NB4 (cell line): ENCODE data around the gene SETD1B.

Experiments used
- MYC ChIP-seq: IDR thresholded peaks from 2 replicates; pipeline ENCODE4 v1.6.1; 2011; ENCODE audit warnings: low read depth, low read length
- POLR2A ChIP-seq: IDR thresholded peaks from 2 replicates; pipeline ENCODE4 v1.6.1; 2011; ENCODE audit warnings: mild to moderate bottlenecking; ENCODE audit not compliant: insufficient read length; ENCODE audit errors: extremely low read depth
- TF ChIP-seq, protein P1 (sequence below): IDR thresholded peaks from one replicate; pipeline ENCODE4 v1.5.1; 2012; ENCODE audit warnings: low read depth, low read length
- TF ChIP-seq, protein P2 (sequence below): IDR thresholded peaks from 2 replicates; pipeline ENCODE4 v1.6.1; 2011; ENCODE audit warnings: low read depth, low read length

DNA sequence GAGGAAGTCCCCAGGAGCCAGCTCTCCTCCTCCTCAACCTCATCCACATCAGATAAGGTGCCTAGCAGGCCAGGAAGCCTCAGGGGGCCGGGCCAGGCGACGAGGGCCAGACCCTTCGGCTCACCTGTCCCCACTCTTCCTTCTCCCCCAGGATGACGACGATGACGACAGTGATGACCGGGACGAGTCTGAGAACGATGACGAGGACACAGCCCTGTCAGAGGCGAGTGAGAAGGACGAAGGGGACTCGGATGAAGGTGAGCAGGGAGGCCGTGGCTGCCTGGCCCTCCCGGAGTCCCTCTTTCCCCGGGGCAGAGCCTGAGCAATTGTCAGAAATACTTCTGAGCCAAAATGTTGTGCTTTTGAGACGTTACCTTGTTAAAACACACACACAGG is 13.8 kb downstream of the SETD1B start:
- TF ChIP-seq, protein P1, sequence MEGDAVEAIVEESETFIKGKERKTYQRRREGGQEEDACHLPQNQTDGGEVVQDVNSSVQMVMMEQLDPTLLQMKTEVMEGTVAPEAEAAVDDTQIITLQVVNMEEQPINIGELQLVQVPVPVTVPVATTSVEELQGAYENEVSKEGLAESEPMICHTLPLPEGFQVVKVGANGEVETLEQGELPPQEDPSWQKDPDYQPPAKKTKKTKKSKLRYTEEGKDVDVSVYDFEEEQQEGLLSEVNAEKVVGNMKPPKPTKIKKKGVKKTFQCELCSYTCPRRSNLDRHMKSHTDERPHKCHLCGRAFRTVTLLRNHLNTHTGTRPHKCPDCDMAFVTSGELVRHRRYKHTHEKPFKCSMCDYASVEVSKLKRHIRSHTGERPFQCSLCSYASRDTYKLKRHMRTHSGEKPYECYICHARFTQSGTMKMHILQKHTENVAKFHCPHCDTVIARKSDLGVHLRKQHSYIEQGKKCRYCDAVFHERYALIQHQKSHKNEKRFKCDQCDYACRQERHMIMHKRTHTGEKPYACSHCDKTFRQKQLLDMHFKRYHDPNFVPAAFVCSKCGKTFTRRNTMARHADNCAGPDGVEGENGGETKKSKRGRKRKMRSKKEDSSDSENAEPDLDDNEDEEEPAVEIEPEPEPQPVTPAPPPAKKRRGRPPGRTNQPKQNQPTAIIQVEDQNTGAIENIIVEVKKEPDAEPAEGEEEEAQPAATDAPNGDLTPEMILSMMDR = no peak
- TF ChIP-seq POLR2A (no peak), MYC (no peak)
- TF ChIP-seq, protein P2, sequence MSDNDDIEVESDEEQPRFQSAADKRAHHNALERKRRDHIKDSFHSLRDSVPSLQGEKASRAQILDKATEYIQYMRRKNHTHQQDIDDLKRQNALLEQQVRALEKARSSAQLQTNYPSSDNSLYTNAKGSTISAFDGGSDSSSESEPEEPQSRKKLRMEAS = no peak
